Stomach smooth muscle (tissue), 2 donors: ENCODE results near the gene PUS1.

Experiments used
- H3K27ac ChIP-seq: one replicate; pipeline ENCODE4 v1.7.0; 2013; ENCODE audit warnings: mild to moderate bottlenecking, low read length, inconsistent platforms
- H3K27me3 ChIP-seq, 2 donors: one replicate each; pipeline ENCODE4 v1.7.0; 2013; ENCODE audit warnings: low read length in 2 of 2; ENCODE audit not compliant: insufficient read depth in 2 of 2, control insufficient read depth in 1 of 2
- H3K36me3 ChIP-seq, 2 donors: one replicate each; pipeline ENCODE4 v1.7.0; 2013; ENCODE audit warnings: low read length in 2 of 2; ENCODE audit not compliant: control insufficient read depth in 2 of 2, insufficient read depth in 2 of 2
- H3K4me1 ChIP-seq: one replicate; pipeline ENCODE4 v1.7.0; 2013; ENCODE audit warnings: low read length; ENCODE audit not compliant: control insufficient read depth, insufficient read depth
- H3K4me3 ChIP-seq, 2 donors: one replicate each; pipeline ENCODE4 v1.7.0; 2013; ENCODE audit warnings: low read length in 2 of 2
- H3K9ac ChIP-seq, 2 donors: one replicate each; pipeline ENCODE4 v1.7.0; 2013; ENCODE audit warnings: low read length in 2 of 2, mild to moderate bottlenecking in 1 of 2
- H3K9me3 ChIP-seq, 2 donors: one replicate each; pipeline ENCODE4 v1.7.0; 2013; ENCODE audit warnings: low read length in 2 of 2; ENCODE audit not compliant: control insufficient read depth in 2 of 2
- donor health status: healthy.
- donor health status: Pancreatic carcinoma.

Gene PUS1

DNA sequence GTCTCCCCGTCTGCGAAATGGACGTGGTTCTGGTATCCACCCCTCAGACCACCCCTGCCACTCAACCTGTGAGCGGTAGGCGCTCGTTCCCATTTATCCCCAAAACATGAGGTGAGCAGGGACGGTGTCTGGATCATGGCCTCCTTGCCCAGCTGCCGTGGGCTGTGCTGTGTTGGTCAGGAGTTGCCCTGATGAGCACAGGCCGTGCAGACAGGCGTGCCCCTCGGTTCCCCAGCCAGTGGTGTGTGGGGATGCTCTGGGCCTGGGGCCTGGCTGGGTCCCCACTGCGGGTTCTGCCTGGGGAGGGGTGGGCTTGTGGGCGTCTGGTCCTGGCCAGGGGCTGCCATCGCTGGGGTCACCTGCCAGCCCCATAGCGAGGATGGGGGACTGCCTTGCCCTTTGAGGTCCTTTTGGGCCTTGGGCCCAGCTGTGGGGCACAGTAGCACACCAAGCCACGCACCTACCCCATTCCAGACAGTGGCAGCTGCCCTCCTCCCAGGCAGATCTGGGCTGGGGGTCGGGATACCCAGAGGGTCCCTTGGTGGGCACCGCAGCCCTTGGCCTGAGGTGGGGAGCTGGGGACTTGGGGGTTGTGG is 11.3 kb upstream of the PUS1 start:
- H3K9ac ChIP-seq = no peak overlapping the region
- no peak overlapping the region for H3K4me3 ChIP-seq
- peaks cover 28 to 42% of the 10 kb centered on the region in 2 donors for H3K36me3 ChIP-seq
- H3K27ac ChIP-seq = no peak overlapping the region
- H3K4me1 ChIP-seq = peaks cover 4% of the 10 kb centered on the region
- H3K9me3 ChIP-seq = no peaks in the 10 kb centered on the region
- no peaks in the 10 kb centered on the region for H3K27me3 ChIP-seq

DNA sequence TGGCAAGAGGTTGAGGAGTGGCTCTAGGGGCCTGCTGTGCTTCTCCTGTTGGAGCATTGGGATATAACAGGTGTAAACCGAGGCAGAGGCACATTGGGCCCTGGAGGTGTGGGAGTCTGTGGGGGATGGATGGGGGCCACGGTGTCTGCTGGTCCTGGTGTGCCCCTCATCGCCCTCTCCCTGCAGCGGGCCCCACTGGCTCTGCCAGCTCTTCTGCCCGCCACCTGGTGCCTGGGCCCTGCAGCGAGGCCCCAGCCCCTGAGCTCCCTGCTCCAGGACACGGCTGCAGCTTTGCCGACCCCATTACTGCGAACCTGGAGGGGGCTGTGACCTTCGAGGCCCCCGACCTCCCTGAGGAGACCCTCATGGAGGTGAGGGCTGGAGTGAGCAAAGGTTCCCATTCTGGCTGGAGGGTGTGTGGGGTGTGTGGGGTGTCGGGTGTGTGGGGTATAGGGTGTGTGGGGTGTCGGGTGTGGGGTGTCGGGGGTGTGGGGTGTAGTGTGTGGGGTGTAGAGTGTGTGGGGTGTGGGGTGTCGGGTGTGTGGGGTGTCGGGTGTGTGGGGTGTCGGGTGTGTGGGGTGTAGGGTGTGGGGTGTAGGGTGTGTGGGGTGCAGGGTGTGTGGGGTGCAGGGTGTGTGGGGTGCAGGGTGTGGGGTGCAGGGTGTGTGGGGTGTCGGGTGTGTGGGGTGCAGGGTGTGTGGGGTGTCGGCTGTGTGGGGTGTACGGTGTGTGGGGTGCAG is 10.6 kb upstream of the PUS1 start:
- Histone ChIP-seq H3K27me3 (no peaks in the 10 kb centered on the region), H3K9ac (no peak overlapping the region), H3K4me1 (no peaks in the 10 kb centered on the region), H3K4me3 (no peak overlapping the region), H3K27ac (no peak overlapping the region), H3K36me3 (peaks cover 28 to 44% of the 10 kb centered on the region in 2 donors), H3K9me3 (no peaks in the 10 kb centered on the region)

DNA sequence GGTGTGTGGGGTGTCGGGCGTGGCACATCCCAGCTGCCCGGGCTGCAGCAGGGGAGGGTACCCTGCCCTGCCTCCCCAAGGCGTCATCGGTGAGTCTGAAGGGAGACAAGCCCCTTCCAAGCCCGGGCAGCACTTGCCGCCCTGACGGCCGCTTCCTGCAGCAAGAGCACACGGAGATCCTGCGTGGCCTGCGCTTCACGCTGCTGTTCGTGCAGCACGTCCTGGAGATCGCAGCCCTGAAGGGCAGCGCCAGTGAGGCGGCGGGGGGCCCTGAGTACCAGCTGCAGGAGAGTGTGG is 10.1 kb upstream of the PUS1 start:
- Histone ChIP-seq H3K9me3 (no peaks in the 10 kb centered on the region), H3K27ac (no peak overlapping the region), H3K9ac (no peak overlapping the region), H3K4me3 (no peak overlapping the region), H3K27me3 (no peaks in the 10 kb centered on the region), H3K36me3 (peaks cover 28 to 44% of the 10 kb centered on the region in 2 donors), H3K4me1 (no peaks in the 10 kb centered on the region)

DNA sequence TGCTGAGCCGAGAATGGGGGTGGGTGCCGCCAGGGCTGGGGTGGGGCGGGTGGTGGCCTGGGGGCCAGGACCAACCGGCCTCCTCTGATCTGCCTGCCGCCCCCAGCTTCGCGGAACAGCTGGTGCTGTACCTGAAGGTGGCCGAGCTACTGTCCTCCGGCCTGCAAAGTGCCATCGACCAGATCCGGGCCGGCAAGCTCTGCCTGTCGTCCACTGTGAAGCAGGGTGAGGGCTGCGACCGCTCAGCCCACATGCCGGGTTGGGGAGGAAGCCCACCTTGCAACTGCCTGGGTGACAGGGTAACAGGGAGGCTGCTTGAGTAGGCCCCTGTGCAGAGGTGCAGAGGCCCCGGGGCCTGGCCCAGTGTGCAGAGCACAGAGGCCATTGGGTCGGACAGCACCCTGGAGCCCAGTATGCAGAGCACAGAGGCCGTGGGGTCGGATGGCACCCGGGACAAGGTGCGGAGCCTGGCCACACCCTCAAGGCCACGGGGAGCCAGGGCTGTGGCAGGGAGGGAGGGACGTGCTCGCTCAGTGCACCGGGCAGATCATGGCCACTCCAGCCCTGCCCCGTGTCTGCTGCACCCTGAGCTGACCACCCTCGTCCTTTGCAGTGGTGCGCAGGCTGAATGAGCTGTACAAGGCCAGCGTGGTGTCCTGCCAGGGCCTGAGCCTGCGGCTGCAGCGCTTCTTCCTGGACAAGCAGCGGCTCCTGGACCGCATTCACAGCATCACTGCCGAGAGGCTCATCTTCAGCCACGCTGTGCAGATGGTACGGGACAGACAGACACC is 9.5 kb upstream of the PUS1 start:
- no peak overlapping the region for H3K9ac ChIP-seq
- H3K36me3 ChIP-seq = peaks cover 23 to 39% of the 10 kb centered on the region in 2 donors
- H3K4me1 ChIP-seq = peaks cover 1% of the 10 kb centered on the region
- no peaks in the 10 kb centered on the region for H3K27me3 ChIP-seq
- H3K9me3 ChIP-seq = no peaks in the 10 kb centered on the region
- H3K27ac ChIP-seq = no peak overlapping the region
- H3K4me3 ChIP-seq = no peak overlapping the region

DNA sequence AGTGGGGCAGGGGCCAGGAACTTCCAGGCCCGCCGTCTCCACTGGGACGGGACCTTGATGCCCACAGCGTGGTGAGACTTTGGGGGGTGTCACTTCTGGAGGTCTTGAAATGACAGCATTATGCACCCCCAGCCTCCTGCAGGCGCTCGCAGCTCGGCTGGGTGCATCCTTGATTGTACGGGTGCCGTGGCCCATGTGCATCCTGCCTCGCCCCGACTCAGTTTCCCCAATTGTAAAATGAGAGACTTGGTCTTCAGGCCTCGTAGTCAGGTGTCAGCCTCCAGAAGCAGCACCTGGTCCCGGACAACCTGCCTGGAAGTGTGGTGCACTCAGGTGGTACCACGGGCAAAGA is 8.9 kb upstream of the PUS1 start:
- Histone ChIP-seq H3K36me3 (peaks cover 17 to 33% of the 10 kb centered on the region in 2 donors), H3K9ac (no peak overlapping the region), H3K27ac (no peak overlapping the region), H3K4me3 (no peak overlapping the region), H3K9me3 (no peaks in the 10 kb centered on the region), H3K4me1 (peaks cover 2% of the 10 kb centered on the region), H3K27me3 (no peaks in the 10 kb centered on the region)

DNA sequence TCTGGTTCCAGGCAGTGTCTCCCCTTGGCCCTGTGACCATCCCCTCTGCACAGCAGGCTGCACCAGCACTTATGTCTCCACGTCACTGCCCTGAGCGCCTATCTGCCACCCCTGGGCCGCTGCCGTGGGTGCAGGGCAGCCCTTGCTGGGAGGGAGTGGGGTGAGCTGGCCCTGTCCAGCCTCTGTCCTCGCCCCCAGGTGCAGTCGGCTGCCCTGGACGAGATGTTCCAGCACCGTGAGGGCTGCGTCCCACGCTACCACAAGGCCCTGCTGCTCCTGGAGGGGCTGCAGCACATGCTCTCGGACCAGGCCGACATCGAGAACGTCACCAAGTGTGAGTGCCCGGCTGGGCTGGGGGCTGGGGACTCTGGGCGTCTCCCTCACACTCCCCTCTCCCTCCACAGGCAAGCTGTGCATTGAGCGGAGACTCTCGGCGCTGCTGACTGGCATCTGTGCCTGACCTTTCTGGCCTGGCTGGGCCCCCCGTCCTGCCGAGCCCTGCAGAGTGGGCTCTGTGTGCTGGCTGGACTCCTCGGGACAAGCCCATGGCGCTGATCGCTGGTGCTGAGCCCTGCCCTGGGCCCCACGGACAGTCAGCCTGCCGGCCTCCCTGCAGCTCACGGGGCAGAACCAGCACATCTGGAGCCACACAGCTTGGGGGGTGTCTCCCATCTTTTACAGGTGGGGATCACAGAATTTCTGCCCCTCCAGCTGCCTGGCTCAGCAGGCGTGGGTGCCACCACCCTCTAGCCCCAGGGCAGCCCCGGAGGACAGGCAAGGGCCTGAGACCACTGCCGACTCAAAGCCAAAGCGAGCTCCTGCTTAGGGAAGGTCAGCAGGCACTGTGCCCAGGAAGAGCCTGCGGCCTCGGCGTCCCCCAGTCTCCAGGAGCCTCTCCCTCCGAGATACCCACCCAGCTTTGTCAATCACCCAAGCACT is 7.9 kb upstream of the PUS1 start:
- peaks cover 2% of the 10 kb centered on the region for H3K4me1 ChIP-seq
- no peaks in the 10 kb centered on the region for H3K9me3 ChIP-seq
- no peak overlapping the region for H3K27ac ChIP-seq
- no peak overlapping the region for H3K9ac ChIP-seq
- H3K36me3 ChIP-seq = peaks cover 8 to 23% of the 10 kb centered on the region in 2 donors
- no peaks in the 10 kb centered on the region for H3K27me3 ChIP-seq
- no peak overlapping the region for H3K4me3 ChIP-seq

DNA sequence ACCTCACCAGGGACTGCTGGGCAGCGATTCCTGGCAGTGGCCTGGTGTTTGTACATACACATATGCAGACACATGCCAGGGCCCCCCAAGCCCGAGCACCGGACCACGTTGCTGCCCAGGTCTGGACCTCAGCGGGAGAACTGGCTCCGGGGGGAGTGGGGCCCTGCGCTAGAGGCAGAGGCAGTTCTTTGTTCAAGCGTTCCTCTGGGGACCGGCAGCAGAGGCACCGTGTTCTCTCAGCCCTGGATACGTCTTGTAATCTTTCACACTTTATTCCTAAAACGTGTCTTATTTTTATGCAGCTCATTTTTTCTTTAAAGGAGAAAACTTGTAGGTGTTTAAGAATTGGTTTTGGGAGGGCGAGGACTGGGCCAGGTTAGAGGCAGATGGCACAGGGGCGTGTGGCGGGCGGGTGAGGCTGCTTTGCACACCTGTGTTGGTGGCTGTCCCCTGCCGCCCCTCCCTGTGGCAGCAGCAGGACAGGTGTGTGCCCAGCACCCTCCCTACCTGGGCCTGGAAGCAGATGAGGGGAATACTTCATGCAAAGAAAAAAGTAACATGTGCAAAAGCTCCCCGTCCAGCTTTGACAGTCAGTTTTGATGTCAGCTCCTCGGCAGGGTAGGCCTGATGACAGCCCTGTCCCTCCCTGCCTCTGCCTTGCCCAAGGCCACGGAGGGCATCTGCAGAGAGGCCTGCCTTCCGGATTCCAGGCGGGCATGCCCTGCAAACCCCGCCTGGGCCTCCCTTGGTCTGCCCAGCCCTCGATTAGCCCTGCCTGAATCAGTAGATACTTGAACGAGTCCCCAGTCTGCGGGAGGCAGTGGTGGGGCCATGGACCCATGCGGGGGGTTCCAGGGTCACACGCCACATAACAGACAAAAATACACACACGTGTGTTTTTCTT is 7.0 kb upstream of the PUS1 start:
- Histone ChIP-seq H3K9me3 (no peaks in the 10 kb centered on the region), H3K4me1 (peaks cover 2% of the 10 kb centered on the region), H3K27me3 (no peaks in the 10 kb centered on the region), H3K36me3 (peaks cover 5 to 18% of the 10 kb centered on the region in 2 donors), H3K4me3 (no peak overlapping the region), H3K27ac (no peak overlapping the region), H3K9ac (no peak overlapping the region)

DNA sequence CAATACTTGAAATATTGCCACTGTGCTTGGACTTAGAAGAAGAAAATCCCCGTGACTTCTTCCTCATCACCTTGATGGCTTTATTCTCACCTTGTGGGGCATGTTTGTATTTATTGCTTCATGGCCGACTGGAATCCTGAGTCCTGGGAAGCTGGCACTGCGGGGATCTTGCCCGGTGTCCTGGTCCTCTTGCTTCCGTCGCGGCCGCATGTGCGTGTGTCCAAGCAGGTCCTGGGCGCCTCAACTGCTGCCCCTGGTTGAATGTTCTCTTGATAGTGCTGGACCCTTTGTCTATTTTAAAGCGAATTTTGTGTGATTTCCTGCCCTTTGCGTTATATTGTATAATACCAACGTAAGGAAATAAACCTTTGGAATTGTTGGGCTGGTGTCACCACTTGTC is 6.3 kb upstream of the PUS1 start:
- no peaks in the 10 kb centered on the region for H3K27me3 ChIP-seq
- peaks cover 2% of the 10 kb centered on the region for H3K4me1 ChIP-seq
- no peak overlapping the region for H3K27ac ChIP-seq

DNA sequence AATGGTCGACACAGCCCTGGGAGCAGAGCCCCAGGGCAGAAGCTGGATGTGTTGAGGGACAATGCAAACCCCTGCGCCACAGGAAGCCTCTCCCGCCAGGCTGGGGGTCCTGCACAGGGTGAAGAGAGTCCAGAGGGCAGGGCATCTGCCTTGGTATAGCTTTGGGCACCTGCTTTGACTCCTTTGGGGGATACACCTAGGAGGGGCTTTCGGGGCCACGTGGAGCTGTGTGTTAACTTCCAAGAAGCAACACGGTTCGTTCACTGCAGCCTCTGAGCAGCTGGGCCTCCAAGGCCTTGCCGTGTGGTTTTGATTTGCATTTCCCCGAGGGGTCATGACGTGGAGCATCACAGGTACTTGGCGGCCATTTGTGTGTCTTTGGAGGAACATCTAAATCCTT is 5.8 kb upstream of the PUS1 start:
- Histone ChIP-seq H3K9ac (no peak overlapping the region), H3K27ac (no peak overlapping the region), H3K36me3 (peaks cover 5 to 16% of the 10 kb centered on the region in 2 donors), H3K4me1 (peaks cover 2% of the 10 kb centered on the region), H3K4me3 (no peak overlapping the region), H3K9me3 (no peaks in the 10 kb centered on the region), H3K27me3 (no peaks in the 10 kb centered on the region)

More for the DNA sequence above, 6.3 kb upstream of the PUS1 start:
- H3K36me3 ChIP-seq = peaks cover 5 to 18% of the 10 kb centered on the region in 2 donors
- no peak overlapping the region for H3K9ac ChIP-seq
- H3K9me3 ChIP-seq = no peaks in the 10 kb centered on the region
- H3K4me3 ChIP-seq = no peak overlapping the region
